GM20000 (cell line): Measurements from ENCODE around the gene SYT13.

Experiments
- DNase-seq: peaks from one replicate; pipeline ENCODE4 v3.0.0; 2012; ENCODE audit warnings: low spot score
- CTCF ChIP-seq: IDR thresholded peaks from 2 replicates; pipeline ENCODE4 v1.5.1; 2012; ENCODE audit warnings: mild to moderate bottlenecking, control low read depth; ENCODE audit errors: extremely low read depth, missing control alignments

The SYT13 gene

DNA sequence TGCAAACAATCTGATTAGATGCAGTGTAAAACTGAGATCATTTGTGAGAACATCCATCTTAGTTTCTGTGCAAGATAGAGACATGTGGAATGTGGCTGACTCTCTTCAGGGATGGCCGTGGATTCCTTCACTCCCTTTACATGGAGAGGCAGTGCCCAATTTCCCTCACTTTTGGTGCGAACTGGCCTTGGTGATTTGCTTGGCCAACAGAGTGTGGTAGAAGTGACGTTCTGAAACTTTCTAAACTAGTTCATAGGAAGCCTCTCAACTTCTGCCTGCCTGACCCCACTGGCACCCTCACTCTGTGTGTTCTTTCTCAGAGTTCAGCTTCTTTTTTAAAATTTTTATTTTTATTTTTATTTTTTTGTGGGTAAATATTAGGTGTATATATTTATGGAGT lies 9.9 kb upstream of the SYT13 start:
- TF ChIP-seq CTCF: no peak
- DNase-seq: no peak

GRCh38 chr11:45294499-45294898 lies 8.4 kb upstream of the SYT13 start:
- TF ChIP-seq CTCF: no peak
- DNase-seq: no peak

DNA sequence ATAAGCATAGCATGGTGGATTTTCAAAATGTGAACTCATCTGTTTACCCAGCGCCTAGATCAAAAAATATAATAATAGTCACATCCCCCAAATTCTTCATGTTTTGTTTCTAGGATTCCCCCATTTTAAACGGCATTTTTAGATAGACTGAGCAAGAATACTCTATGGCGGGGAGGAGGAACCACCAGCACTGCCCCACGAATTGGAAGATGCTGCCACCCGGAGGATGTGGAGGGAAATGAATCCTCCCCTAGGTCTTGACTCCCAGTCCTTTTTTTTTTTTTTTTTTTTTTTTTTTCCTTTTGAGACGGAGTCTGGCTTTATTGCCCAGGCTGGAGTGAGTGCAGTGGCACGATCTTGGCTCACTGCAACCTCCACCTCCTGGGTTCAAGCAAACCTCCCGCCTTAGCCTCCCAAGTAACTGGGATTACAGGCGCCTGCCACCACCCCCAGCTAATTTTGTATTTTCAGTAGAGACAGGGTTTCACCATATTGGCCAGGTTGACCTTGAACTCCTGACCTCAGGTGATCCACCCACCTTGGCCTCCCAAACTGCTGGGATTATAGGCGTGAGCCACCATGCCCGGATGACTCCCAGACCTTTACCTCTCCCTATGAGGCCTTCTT lies 7.5 kb upstream of the SYT13 start:
- TF ChIP-seq CTCF: peak; percentile 43
- peak; percentile 80 for DNase-seq

DNA sequence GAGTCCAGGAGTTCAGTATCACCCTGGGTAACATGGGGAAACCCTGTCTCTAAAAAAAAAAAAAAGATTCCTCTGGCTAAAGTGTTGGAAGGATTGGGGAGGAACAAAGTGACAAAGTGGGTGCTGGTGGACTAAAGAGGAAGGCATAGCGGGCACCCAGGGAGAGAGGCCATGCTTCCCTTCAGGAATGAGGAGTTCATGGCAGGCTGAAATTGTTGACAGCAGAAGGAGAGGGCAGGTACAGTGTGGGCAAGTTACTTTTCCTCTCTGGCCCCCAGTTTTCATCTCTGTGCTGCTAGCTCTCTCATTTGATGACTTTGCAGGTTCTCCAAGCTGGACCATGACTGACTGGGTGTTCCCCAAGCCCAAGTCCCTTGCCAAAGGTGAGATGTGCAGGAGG lies 4.4 kb upstream of the SYT13 start:
- no peak for TF ChIP-seq CTCF
- no peak for DNase-seq

DNA sequence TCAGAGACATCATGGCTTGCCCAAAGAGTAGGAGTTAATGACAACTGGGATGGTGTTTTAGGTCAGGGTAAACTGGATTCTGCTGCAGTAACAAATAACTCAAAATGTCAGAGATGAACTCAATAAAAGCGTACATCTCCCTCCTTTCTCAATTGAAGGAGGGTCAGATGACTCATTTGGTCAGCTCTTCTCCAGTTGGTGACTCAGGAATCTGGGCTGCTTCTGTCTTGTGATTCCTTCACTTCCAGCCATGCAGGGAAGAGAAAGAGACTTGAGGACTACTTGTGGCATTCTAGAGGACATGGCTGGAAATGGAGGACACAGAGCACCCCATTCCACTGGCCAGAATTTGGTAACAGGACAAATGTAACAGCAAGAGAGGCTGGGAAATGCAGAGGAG lies 3.2 kb upstream of the SYT13 start:
- TF ChIP-seq CTCF: no peak
- no peak for DNase-seq

DNA sequence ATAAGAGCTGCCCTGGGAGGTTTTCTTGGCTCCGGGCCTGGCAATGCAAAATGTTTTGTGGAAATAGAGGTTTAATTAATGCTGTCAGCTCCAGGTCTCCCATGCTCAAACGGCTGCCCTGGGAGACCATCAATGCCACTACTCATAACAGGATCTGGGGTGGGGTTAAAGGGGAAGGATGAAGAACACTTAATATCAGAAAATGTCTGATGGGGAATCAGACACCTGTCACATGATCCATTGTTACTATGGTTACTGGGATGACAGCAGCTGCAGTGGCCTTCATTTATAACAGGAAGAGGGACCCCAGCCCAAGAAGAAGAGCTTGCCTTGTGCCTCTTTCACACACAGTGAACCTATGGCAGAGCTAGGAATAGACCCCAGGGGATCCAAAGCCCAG lies 2.2 kb upstream of the SYT13 start:
- DNase-seq: no peak
- no peak for TF ChIP-seq CTCF

GRCh38 chr11:45287316-45287903 lies 1.3 kb upstream of the SYT13 start:
- no peak for TF ChIP-seq CTCF
- no peak for DNase-seq
